PC-9 (cell line): ENCODE data around the gene SEL1L3. TPM values are rescaled to one million over a fixed set of nuclear protein-coding genes. Genes with fewer than 3 reads are reported as not detected.

Source experiments
- BruUV-seq: library from RNA; stranded (reverse); fragments of 400-500 nt; replicated peaks from 2 replicates; lab custom pipeline; 2021; lab: Mats Ljungman, UMichigan
- CTCF ChIA-PET: fragments of 300-600 bp; sonication (Branson Sonifier 250); formaldehyde crosslinking; loops from one replicate; lab custom pipeline; 2022; ENCODE audit warnings: antibody characterized with exemption; lab: Charles Lee
- POLR2A ChIA-PET: fragments of 300-600 bp; sonication (Branson Sonifier 250); formaldehyde crosslinking; loops from one replicate; lab custom pipeline; 2022; ENCODE audit warnings: antibody characterized with exemption; ENCODE audit not compliant: unreplicated experiment; lab: Charles Lee
- DNase-seq, 2 experiments: peaks; one replicate each; pipeline versions ENCODE4 v3.0.0 to v3.0.0-alpha.2; 2015 to 2022; ENCODE audit warnings: mixed read lengths in 1 of 2
- H2AFZ ChIP-seq: fragments of 200-600 bp; sonication (generic); 2 replicates; pipeline ENCODE4 v1.8.1; 2017; ENCODE audit warnings: antibody characterized with exemption
- H3F3A ChIP-seq: fragments of 200-600 bp; sonication (generic); 2 replicates; pipeline ENCODE4 v1.8.1; 2017; ENCODE audit warnings: antibody characterized with exemption, mild to moderate bottlenecking, low read depth; ENCODE audit not compliant: insufficient read depth
- H3K27ac ChIP-seq: fragments of 200-600 bp; sonication (generic); 2 replicates; pipeline ENCODE4 v1.6.1; 2016; ENCODE audit warnings: mixed run types
- H3K27me3 ChIP-seq: fragments of 200-600 bp; sonication (generic); 2 replicates; pipeline ENCODE4 v1.6.1; 2016; ENCODE audit warnings: low read depth, mixed run types; ENCODE audit not compliant: insufficient read depth
- H3K36me3 ChIP-seq: fragments of 200-600 bp; sonication (generic); 2 replicates; pipeline ENCODE4 v1.6.1; 2016; ENCODE audit warnings: low read depth, mixed run types
- H3K4me1 ChIP-seq: fragments of 200-600 bp; sonication (generic); replicated peaks from 2 replicates; pipeline ENCODE4 v1.6.1; 2016; ENCODE audit warnings: mixed run types; ENCODE audit not compliant: insufficient read depth
- H3K4me2 ChIP-seq: fragments of 200-600 bp; sonication (generic); 2 replicates; pipeline ENCODE4 v1.6.1; 2017; ENCODE audit warnings: mixed run types
- H3K4me3 ChIP-seq: fragments of 200-600 bp; sonication (generic); 2 replicates; pipeline ENCODE4 v1.6.1; 2016; ENCODE audit warnings: mixed run types
- H3K79me2 ChIP-seq: fragments of 200-600 bp; sonication (generic); 2 replicates; pipeline ENCODE4 v1.6.1; 2017; ENCODE audit warnings: low read depth, mixed run types
- H3K9me2 ChIP-seq: fragments of 200-600 bp; sonication (generic); 2 replicates; pipeline ENCODE4 v1.8.1; 2017; ENCODE audit warnings: mild to moderate bottlenecking; ENCODE audit not compliant: insufficient read depth
- H3K9me3 ChIP-seq: fragments of 200-600 bp; sonication (generic); 2 replicates; pipeline ENCODE4 v1.8.1; 2016; ENCODE audit warnings: low read depth; ENCODE audit not compliant: insufficient read depth
- H4K20me1 ChIP-seq: fragments of 200-600 bp; sonication (generic); 2 replicates; pipeline ENCODE4 v1.8.1; 2017; ENCODE audit not compliant: insufficient read depth
- EZH2 ChIP-seq: fragments of 200-600 bp; sonication (generic); IDR thresholded peaks from 2 replicates; pipeline ENCODE4 v1.8.0; 2017; ENCODE audit warnings: antibody characterized with exemption, low read depth
- intact Hi-C: fragments of 100-400 bp; cut with micrococcal nuclease; formaldehyde crosslinking; loops from one replicate; pipeline ENCODE4 v1.10.0; 2022; ENCODE audit not compliant: unreplicated experiment
- total RNA-seq: library from RNA; stranded (reverse); gene quantifications from 2 replicates; pipeline ENCODE4 v1.2.3, GENCODE V29; 2021
- TF ChIP-seq, protein P1 (sequence below): fragments of 200-600 bp; sonication (generic); conservative IDR thresholded peaks from 2 replicates; pipeline ENCODE4 v1.6.1; 2017; ENCODE audit warnings: mixed run types, antibody characterized with exemption, mild to moderate bottlenecking, moderate library complexity

The SEL1L3 gene
- total RNA-seq, 1 experiment from 2014 or later: 79.2 TPM

DNA sequence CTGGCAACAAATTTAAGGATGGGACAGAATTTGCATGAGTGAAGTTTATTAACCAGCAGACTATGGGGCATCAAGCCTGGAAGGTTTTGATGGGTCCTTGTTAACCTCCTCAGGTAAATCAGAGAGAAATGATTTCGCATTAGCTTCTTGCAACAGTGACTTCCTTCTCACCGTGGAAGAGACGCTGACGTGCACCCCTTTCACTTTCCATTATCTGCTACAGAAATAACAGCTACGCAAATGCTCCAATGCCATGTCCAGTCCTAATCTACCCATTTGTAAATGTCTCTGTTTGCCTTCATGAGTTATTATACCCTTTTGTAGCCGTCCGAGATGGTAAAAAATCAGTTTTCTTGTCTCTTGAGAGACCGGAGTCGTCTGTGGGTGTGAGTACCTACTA is 106.9 kb downstream of the SEL1L3 start:
- intact Hi-C loops: no loop called here
- no peak overlapping the region for H3K4me2 ChIP-seq
- POLR2A ChIA-PET: interaction anchor here (0.7 kb wide), 2 partner anchors 1158 to 1860 kb away, joined by 3 to 4 read pairs; no protein-coding TSS in a partner anchor
- no peaks in the 10 kb centered on the region for H3F3A ChIP-seq
- DNase-seq: no peak
- H3K36me3 ChIP-seq: 0 out of 2 replicates have a peak, but pooled peaks cover 3% of the 10 kb centered on the region
- CTCF ChIA-PET: no interaction called here
- TF ChIP-seq EZH2: no peak
- TF ChIP-seq, protein P1, sequence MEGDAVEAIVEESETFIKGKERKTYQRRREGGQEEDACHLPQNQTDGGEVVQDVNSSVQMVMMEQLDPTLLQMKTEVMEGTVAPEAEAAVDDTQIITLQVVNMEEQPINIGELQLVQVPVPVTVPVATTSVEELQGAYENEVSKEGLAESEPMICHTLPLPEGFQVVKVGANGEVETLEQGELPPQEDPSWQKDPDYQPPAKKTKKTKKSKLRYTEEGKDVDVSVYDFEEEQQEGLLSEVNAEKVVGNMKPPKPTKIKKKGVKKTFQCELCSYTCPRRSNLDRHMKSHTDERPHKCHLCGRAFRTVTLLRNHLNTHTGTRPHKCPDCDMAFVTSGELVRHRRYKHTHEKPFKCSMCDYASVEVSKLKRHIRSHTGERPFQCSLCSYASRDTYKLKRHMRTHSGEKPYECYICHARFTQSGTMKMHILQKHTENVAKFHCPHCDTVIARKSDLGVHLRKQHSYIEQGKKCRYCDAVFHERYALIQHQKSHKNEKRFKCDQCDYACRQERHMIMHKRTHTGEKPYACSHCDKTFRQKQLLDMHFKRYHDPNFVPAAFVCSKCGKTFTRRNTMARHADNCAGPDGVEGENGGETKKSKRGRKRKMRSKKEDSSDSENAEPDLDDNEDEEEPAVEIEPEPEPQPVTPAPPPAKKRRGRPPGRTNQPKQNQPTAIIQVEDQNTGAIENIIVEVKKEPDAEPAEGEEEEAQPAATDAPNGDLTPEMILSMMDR: no peak
- H4K20me1 ChIP-seq: no peaks in the 10 kb centered on the region
- H2AFZ ChIP-seq: no peak overlapping the region
- H3K9me3 ChIP-seq: no peaks in the 10 kb centered on the region
- BruUV-seq: no TSS peak
- no peaks in the 10 kb centered on the region for H3K4me1 ChIP-seq
- H3K4me3 ChIP-seq: no peak overlapping the region
- no peaks in the 10 kb centered on the region for H3K9me2 ChIP-seq
- H3K79me2 ChIP-seq: no peaks in the 10 kb centered on the region
- no peak overlapping the region for H3K27ac ChIP-seq
- no peaks in the 10 kb centered on the region for H3K27me3 ChIP-seq

- TF ChIP-seq, protein P1: no peak
- no peak for TF ChIP-seq EZH2
- Histone ChIP-seq H3K9me3 (no peaks in the 10 kb centered on the region), H3K4me1 (no peaks in the 10 kb centered on the region), H3F3A (no peaks in the 10 kb centered on the region), H3K9me2 (no peaks in the 10 kb centered on the region), H3K4me2 (no peak overlapping the region), H3K79me2 (no peaks in the 10 kb centered on the region), H2AFZ (no peak overlapping the region), H3K27me3 (no peaks in the 10 kb centered on the region), H3K4me3 (no peak overlapping the region), H3K36me3 (no peaks in the 10 kb centered on the region), H3K27ac (no peak overlapping the region), H4K20me1 (no peaks in the 10 kb centered on the region)
- no TSS peak for BruUV-seq
- CTCF ChIA-PET: no interaction called here
- POLR2A ChIA-PET: no interaction called here
- intact Hi-C loops: no loop called here
- DNase-seq: no peak
Measured at GRCh38 chr4:25753239-25753638, 109.5 kb downstream of the SEL1L3 start.

DNA sequence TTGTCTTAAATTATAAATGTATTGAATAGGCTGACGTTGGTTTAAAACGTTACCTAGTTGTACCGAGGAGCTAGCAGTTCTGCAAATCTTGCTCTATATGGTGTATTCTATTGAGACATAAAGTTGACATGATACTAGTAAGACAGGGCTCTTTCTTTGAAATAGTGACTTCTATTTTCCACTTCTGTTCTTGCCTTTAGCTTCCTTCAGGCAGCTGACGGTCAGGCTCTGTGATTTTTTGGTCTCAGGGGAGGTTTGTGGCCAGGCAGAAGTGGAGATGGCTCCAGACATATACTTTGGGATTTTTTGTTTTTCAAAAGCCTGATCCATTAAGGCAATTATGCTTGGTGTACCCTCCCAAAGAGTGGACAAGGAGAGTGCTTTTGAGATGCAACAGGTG is 111.9 kb downstream of the SEL1L3 start:
- H4K20me1 ChIP-seq: no peaks in the 10 kb centered on the region
- ChIA-PET POLR2A (no interaction called here), CTCF (no interaction called here)
- H3K9me2 ChIP-seq: no peaks in the 10 kb centered on the region
- no peaks in the 10 kb centered on the region for H3K9me3 ChIP-seq
- H3K27me3 ChIP-seq: no peaks in the 10 kb centered on the region
- H3K36me3 ChIP-seq: no peaks in the 10 kb centered on the region
- H2AFZ ChIP-seq: no peak overlapping the region
- TF ChIP-seq, protein P1: no peak
- no peak for TF ChIP-seq EZH2
- no peak overlapping the region for H3K4me2 ChIP-seq
- no peaks in the 10 kb centered on the region for H3F3A ChIP-seq
- no peak overlapping the region for H3K27ac ChIP-seq
- no TSS peak for BruUV-seq
- intact Hi-C loops: no loop called here
- no peaks in the 10 kb centered on the region for H3K4me1 ChIP-seq
- H3K79me2 ChIP-seq: no peaks in the 10 kb centered on the region
- DNase-seq: no peak
- no peak overlapping the region for H3K4me3 ChIP-seq
